ENCODE data around the gene ABHD14A.
"Not testable (repeated sequence)": the region's sequence is repeated elsewhere in the genome, so short reads cannot be mapped to it uniquely, and the experiment has no call there.

Gene ABHD14A

GRCh38 chr3:51974963-51975851 lies at the start of gene ABHD14A:
ABHD14A (plus strand) TSS chr3:51975064; CDS start chr3:51975136, 72 bp downstream.
- peak; percentile 69 for DNase-seq

- DNase-seq: no peak
These were observed 47.5 kb upstream of the ABHD14A start for GRCh38 chr3:51927061-51927977.

- DNase-seq: no peak
These were observed 46.4 kb upstream of the ABHD14A start for GRCh38 chr3:51928438-51928837.

GRCh38 chr3:51928981-51929380 lies 45.9 kb upstream of the ABHD14A start:
- not testable (repeated sequence) for DNase-seq

GRCh38 chr3:51929420-51930003 lies 45.4 kb upstream of the ABHD14A start:
- no peak for DNase-seq

GRCh38 chr3:51930439-51930838 lies 44.4 kb upstream of the ABHD14A start:
- DNase-seq: no peak

GRCh38 chr3:51931756-51932155 lies 43.1 kb upstream of the ABHD14A start:
- no peak for DNase-seq

GRCh38 chr3:51932471-51933370 lies 42.1 kb upstream of the ABHD14A start:
- no peak for DNase-seq

GRCh38 chr3:51933471-51934138 lies 41.3 kb upstream of the ABHD14A start:
- no peak for DNase-seq

- no peak for DNase-seq
These were observed 40.6 kb upstream of the ABHD14A start for GRCh38 chr3:51934139-51934850.

GRCh38 chr3:51934991-51935885 lies 39.6 kb upstream of the ABHD14A start:
- no peak for DNase-seq

GRCh38 chr3:51935886-51936755 lies 38.7 kb upstream of the ABHD14A start:
- DNase-seq: no peak

- DNase-seq: no peak
These were observed 37.9 kb upstream of the ABHD14A start for GRCh38 chr3:51937014-51937413.

- DNase-seq: no peak
These were observed 37.0 kb upstream of the ABHD14A start for GRCh38 chr3:51937611-51938450.

GRCh38 chr3:51938780-51939425 lies 36.0 kb upstream of the ABHD14A start:
- DNase-seq: no peak

GRCh38 chr3:51940648-51941462 lies 34.0 kb upstream of the ABHD14A start:
- no peak for DNase-seq

All from stimulated activated CD4-positive, alpha-beta T cell treated with anti-CD3 and anti-CD28 coated beads, Interleukin-1b, Interleukin-23, amount 100 ng/mL, for 48 hours (primary cell).